ENCODE data around the gene ZNF277. TPM values are rescaled to one million over a fixed set of nuclear protein-coding genes. Genes with fewer than 3 reads are reported as not detected.

The ZNF277 gene
- polyA plus RNA-seq, 1 donor (not counting 4 experiments of a cell fraction or from before 2014, with no cell fraction given): 20.2 TPM

DNA sequence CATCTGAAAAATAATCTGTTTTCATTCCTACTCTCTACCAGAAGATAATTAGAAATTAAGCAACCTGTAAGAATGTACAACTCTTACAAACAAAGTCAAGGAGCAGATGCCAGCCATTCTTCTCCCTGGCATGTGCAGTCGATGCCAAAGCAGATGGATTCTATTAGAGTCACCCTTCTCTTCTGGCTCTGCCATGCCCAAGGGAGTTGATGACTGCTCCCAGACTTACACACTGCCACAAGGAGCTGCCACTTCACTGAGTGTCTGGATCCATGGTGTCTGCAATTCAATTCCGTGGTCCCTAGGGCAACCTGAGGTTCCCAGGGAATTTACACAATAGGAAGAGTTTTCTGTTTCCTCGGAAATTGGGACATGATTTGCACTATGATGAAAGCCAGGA lies 154.7 kb downstream of the ZNF277 start:
- Histone ChIP-seq H3K9ac (ENCODE audit: control insufficient read depth, extremely low read depth, insufficient read depth, low read length) (no peak overlapping the region), H3K4me2 (ENCODE audit: control insufficient read depth, extremely low read depth, insufficient read depth, low read depth, low read length) (no peak overlapping the region), H3K4me3 (ENCODE audit: control insufficient read depth in 2 of 3, extremely low read depth in 1 of 3, insufficient read depth in 2 of 3, low read depth in 1 of 3, low read length in 3 of 3) (no peak overlapping the region), H3K9me1 (ENCODE audit: control insufficient read depth, extremely low read depth, insufficient read depth, low read length) (no peaks in the 10 kb centered on the region), H2AFZ (ENCODE audit: control insufficient read depth, low read length) (no peak overlapping the region), H3K27me3 (ENCODE audit: control insufficient read depth, extremely low read depth, insufficient read depth, low read length) (no peaks in the 10 kb centered on the region), H3K79me2 (ENCODE audit: control insufficient read depth, insufficient read depth, low read length) (no peaks in the 10 kb centered on the region), H3K36me3 (ENCODE audit: control insufficient read depth in 2 of 2, extremely low read depth in 1 of 2, insufficient read depth in 2 of 2, low read length in 2 of 2) (no peaks in the 10 kb centered on the region), H4K20me1 (ENCODE audit: control insufficient read depth, extremely low read depth, insufficient read depth, low read length) (no peaks in the 10 kb centered on the region), H3K4me1 (ENCODE audit: control insufficient read depth, extremely low read depth, insufficient read depth, low read length) (no peaks in the 10 kb centered on the region), H3K9me3 (ENCODE audit: control insufficient read depth, low read depth, low read length) (no peaks in the 10 kb centered on the region), H3K27ac (ENCODE audit: control insufficient read depth, insufficient read depth, low read length) (no peak overlapping the region)
- DNase-seq (ENCODE audit: low read depth, low spot score): no peak
- no peak for TF ChIP-seq EZH2 (IDR thresholded peaks at IDR 0.05; ENCODE audit: low read length)
- TF ChIP-seq, protein P1, sequence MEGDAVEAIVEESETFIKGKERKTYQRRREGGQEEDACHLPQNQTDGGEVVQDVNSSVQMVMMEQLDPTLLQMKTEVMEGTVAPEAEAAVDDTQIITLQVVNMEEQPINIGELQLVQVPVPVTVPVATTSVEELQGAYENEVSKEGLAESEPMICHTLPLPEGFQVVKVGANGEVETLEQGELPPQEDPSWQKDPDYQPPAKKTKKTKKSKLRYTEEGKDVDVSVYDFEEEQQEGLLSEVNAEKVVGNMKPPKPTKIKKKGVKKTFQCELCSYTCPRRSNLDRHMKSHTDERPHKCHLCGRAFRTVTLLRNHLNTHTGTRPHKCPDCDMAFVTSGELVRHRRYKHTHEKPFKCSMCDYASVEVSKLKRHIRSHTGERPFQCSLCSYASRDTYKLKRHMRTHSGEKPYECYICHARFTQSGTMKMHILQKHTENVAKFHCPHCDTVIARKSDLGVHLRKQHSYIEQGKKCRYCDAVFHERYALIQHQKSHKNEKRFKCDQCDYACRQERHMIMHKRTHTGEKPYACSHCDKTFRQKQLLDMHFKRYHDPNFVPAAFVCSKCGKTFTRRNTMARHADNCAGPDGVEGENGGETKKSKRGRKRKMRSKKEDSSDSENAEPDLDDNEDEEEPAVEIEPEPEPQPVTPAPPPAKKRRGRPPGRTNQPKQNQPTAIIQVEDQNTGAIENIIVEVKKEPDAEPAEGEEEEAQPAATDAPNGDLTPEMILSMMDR (optimal IDR thresholded peaks at IDR 0.05 in 1 of 3, IDR thresholded peaks at IDR 0.05 in 1 of 3, conservative IDR thresholded peaks at IDR 0.05 in 1 of 3; ENCODE audit: extremely low read depth in 1 of 3, insufficient read depth in 2 of 3, low read length in 3 of 3): no peak
- dilution Hi-C loops (cut with MboI; ENCODE audit: extremely low pct_ligation_motif_present, low sequenced_read_pairs): no loop called here
- FAIRE-seq: no peak

DNA sequence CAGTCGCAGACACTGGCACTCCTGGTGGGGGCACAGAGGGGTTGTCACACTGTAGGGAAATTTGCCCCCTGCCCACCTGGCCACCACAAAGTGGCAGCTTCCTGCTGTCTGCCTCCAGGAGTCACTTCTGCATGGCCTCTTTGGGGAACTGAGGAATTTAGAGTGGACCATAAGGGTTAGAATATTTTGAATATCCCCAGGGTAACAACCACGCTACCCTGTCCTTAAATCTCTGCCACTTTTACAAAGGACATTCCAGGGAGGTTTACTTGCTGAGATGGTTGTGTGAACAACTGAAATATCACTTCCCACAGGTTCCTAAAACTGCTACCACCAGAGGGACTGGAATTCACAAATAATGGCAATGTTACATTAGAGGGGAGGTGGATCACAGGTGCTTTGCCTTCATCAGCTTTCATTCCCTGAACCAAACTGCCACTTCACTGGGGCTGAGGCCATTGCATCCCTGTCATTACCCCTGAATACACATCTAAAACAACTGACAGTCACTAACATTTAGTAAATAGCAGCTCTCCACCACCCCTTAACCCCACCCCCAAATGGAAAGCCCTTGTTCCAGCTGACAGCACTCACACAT lies 155.7 kb downstream of the ZNF277 start:
- Histone ChIP-seq H3K79me2 (ENCODE audit: control insufficient read depth, insufficient read depth, low read length) (no peaks in the 10 kb centered on the region), H2AFZ (ENCODE audit: control insufficient read depth, low read length) (no peak overlapping the region), H3K27me3 (ENCODE audit: control insufficient read depth, extremely low read depth, insufficient read depth, low read length) (no peaks in the 10 kb centered on the region), H3K36me3 (ENCODE audit: control insufficient read depth in 2 of 2, extremely low read depth in 1 of 2, insufficient read depth in 2 of 2, low read length in 2 of 2) (no peaks in the 10 kb centered on the region), H4K20me1 (ENCODE audit: control insufficient read depth, extremely low read depth, insufficient read depth, low read length) (no peaks in the 10 kb centered on the region), H3K4me2 (ENCODE audit: control insufficient read depth, extremely low read depth, insufficient read depth, low read depth, low read length) (no peak overlapping the region), H3K9ac (ENCODE audit: control insufficient read depth, extremely low read depth, insufficient read depth, low read length) (no peak overlapping the region), H3K27ac (ENCODE audit: control insufficient read depth, insufficient read depth, low read length) (no peak overlapping the region), H3K9me1 (ENCODE audit: control insufficient read depth, extremely low read depth, insufficient read depth, low read length) (no peaks in the 10 kb centered on the region), H3K4me1 (ENCODE audit: control insufficient read depth, extremely low read depth, insufficient read depth, low read length) (no peaks in the 10 kb centered on the region), H3K9me3 (ENCODE audit: control insufficient read depth, low read depth, low read length) (no peaks in the 10 kb centered on the region), H3K4me3 (ENCODE audit: control insufficient read depth in 2 of 3, extremely low read depth in 1 of 3, insufficient read depth in 2 of 3, low read depth in 1 of 3, low read length in 3 of 3) (no peak overlapping the region)
- FAIRE-seq (no peak), DNase-seq (ENCODE audit: low read depth, low spot score) (no peak)
- dilution Hi-C loops (cut with MboI; ENCODE audit: extremely low pct_ligation_motif_present, low sequenced_read_pairs): no loop called here
- TF ChIP-seq, protein P1 (optimal IDR thresholded peaks at IDR 0.05 in 1 of 3, IDR thresholded peaks at IDR 0.05 in 1 of 3, conservative IDR thresholded peaks at IDR 0.05 in 1 of 3; ENCODE audit: extremely low read depth in 1 of 3, insufficient read depth in 2 of 3, low read length in 3 of 3): no peak
- TF ChIP-seq EZH2 (IDR thresholded peaks at IDR 0.05; ENCODE audit: low read length): no peak
